ENCODE results near the gene KCNG1. TPM values are rescaled to one million over a fixed set of nuclear protein-coding genes. Genes with fewer than 3 reads are reported as not detected.
A peak's percentile ranks its signal among the peaks of the same experiment; 100 is the strongest.
"Not testable (repeated sequence)": the region's sequence is repeated elsewhere in the genome, so short reads cannot be mapped to it uniquely, and the experiment has no call there.

The KCNG1 gene
- total RNA-seq, 1 donor from 2014 or later = 3.6 TPM

- no peak overlapping the region for H3K4me3 Mint-ChIP-seq (ENCODE audit: unreplicated experiment)
- peaks cover 6% of the 10 kb centered on the region for H3K9me3 Mint-ChIP-seq (ENCODE audit: unreplicated experiment)
- TF ChIP-seq, protein P1, sequence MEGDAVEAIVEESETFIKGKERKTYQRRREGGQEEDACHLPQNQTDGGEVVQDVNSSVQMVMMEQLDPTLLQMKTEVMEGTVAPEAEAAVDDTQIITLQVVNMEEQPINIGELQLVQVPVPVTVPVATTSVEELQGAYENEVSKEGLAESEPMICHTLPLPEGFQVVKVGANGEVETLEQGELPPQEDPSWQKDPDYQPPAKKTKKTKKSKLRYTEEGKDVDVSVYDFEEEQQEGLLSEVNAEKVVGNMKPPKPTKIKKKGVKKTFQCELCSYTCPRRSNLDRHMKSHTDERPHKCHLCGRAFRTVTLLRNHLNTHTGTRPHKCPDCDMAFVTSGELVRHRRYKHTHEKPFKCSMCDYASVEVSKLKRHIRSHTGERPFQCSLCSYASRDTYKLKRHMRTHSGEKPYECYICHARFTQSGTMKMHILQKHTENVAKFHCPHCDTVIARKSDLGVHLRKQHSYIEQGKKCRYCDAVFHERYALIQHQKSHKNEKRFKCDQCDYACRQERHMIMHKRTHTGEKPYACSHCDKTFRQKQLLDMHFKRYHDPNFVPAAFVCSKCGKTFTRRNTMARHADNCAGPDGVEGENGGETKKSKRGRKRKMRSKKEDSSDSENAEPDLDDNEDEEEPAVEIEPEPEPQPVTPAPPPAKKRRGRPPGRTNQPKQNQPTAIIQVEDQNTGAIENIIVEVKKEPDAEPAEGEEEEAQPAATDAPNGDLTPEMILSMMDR (IDR thresholded peaks at IDR 0.05; ENCODE audit: partially characterized antibody, unreplicated experiment) = no peak
- H3K4me1 Mint-ChIP-seq (ENCODE audit: low read depth, unreplicated experiment) = peaks cover 11% of the 10 kb centered on the region
- H3K36me3 Mint-ChIP-seq (ENCODE audit: unreplicated experiment) = no peaks in the 10 kb centered on the region
- peaks cover 8% of the 10 kb centered on the region for H3K27me3 Mint-ChIP-seq (ENCODE audit: unreplicated experiment)
- no peak overlapping the region for H3K27ac Mint-ChIP-seq (ENCODE audit: unreplicated experiment)
- DNase-seq = no peak
Measured at GRCh38 chr20:50983321-50983720, 39.6 kb downstream of the KCNG1 start.

DNA sequence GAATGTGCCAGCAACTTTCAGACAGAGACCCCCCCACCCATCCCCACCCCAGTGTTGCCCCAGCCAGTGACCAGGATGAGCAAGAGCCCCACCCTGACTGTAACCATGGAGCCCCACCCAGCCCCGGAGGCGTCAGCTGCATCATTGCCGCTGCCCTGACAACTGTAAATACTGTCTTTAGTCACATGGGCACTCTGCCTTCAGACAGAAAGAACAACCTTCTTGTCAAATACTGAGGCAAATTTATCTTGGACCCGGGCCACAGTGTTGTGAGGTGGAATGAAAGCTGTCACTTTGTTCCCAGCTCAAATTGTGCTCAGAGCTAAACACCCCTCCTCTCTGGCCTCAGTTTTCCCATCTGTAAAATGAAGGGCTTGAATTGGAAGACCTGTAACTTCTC is 40.5 kb downstream of the KCNG1 start:
- Mint-ChIP-seq H3K4me3 (ENCODE audit: unreplicated experiment) (no peak overlapping the region), H3K36me3 (ENCODE audit: unreplicated experiment) (no peaks in the 10 kb centered on the region), H3K9me3 (ENCODE audit: unreplicated experiment) (peaks cover 7% of the 10 kb centered on the region), H3K27me3 (ENCODE audit: unreplicated experiment) (peaks cover 8% of the 10 kb centered on the region), H3K4me1 (ENCODE audit: low read depth, unreplicated experiment) (peaks cover 21% of the 10 kb centered on the region), H3K27ac (ENCODE audit: unreplicated experiment) (no peak overlapping the region)
- TF ChIP-seq, protein P1 (IDR thresholded peaks at IDR 0.05; ENCODE audit: partially characterized antibody, unreplicated experiment) = no peak
- DNase-seq = no peak

DNA sequence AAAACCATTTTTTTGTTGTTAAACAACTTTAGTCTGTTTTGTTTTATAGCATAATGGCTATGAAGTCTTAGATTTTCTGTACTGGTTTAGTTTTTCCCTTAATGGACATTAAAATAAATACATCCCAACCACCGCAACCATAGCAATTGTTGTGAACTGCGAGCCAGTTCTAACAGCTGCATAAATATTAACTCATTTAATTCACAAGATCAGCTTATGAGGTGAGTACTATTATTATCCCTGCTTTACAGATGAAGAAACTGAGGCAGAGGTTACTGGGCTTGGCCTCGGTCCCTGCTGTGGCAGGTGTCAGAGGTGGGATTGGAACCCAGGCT is 41.2 kb downstream of the KCNG1 start:
- H3K4me3 Mint-ChIP-seq (ENCODE audit: unreplicated experiment) = no peak overlapping the region
- H3K27ac Mint-ChIP-seq (ENCODE audit: unreplicated experiment) = no peak overlapping the region
- TF ChIP-seq, protein P1 (IDR thresholded peaks at IDR 0.05; ENCODE audit: partially characterized antibody, unreplicated experiment) = peak; percentile 54
- no peaks in the 10 kb centered on the region for H3K36me3 Mint-ChIP-seq (ENCODE audit: unreplicated experiment)
- DNase-seq = no peak
- H3K27me3 Mint-ChIP-seq (ENCODE audit: unreplicated experiment) = peaks cover 8% of the 10 kb centered on the region
- peaks cover 7% of the 10 kb centered on the region for H3K9me3 Mint-ChIP-seq (ENCODE audit: unreplicated experiment)
- peaks cover 23% of the 10 kb centered on the region for H3K4me1 Mint-ChIP-seq (ENCODE audit: low read depth, unreplicated experiment)

DNA sequence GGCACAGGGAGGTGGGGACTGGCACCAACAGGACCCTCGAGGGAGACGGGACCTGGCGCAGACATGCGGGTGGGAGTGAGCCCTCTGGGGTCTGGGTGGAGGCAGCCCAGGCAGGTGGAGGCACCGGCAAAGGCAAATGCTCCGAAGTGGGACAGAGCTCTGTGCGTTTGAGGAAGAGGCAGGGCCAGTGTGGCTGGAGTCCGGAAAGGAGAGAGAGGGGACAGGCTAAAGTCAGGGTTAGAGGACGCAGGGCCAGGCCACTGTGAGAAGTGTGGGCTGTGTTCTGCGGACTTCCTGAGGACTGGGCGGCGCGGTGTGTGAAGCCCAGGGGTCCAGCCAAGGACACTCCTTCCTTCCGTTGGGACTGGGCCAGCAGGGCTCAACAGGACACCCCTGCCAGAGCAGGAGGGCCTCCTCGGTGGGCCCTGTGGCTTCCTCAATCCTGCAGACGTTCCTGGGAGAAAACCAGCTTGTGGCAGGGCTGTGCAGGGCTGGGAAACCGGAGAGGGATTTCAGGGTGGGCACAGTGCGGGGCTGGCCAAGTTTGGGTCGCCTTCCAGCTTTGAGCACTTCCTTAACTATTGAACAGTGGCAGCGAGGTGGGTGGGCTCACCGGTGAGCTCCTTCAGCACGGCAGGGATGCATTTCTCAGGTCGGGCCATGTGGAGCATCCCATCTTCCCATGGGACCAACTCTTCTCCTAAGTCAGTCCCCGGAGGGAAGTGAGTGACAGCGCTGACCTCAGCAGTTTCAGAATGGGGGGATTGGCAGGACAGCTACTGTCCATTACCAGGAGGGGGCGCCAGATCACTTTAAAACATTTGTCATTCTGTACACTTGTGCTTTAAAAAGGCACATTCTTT is 41.8 kb downstream of the KCNG1 start:
- Mint-ChIP-seq H3K9me3 (ENCODE audit: unreplicated experiment) (peaks cover 7% of the 10 kb centered on the region), H3K27me3 (ENCODE audit: unreplicated experiment) (peaks cover 8% of the 10 kb centered on the region), H3K36me3 (ENCODE audit: unreplicated experiment) (no peaks in the 10 kb centered on the region), H3K4me3 (ENCODE audit: unreplicated experiment) (no peak overlapping the region), H3K27ac (ENCODE audit: unreplicated experiment) (no peak overlapping the region), H3K4me1 (ENCODE audit: low read depth, unreplicated experiment) (peaks cover 23% of the 10 kb centered on the region)
- DNase-seq = peak; percentile 72
- TF ChIP-seq, protein P1 (IDR thresholded peaks at IDR 0.05; ENCODE audit: partially characterized antibody, unreplicated experiment) = peak; percentile 95

DNA sequence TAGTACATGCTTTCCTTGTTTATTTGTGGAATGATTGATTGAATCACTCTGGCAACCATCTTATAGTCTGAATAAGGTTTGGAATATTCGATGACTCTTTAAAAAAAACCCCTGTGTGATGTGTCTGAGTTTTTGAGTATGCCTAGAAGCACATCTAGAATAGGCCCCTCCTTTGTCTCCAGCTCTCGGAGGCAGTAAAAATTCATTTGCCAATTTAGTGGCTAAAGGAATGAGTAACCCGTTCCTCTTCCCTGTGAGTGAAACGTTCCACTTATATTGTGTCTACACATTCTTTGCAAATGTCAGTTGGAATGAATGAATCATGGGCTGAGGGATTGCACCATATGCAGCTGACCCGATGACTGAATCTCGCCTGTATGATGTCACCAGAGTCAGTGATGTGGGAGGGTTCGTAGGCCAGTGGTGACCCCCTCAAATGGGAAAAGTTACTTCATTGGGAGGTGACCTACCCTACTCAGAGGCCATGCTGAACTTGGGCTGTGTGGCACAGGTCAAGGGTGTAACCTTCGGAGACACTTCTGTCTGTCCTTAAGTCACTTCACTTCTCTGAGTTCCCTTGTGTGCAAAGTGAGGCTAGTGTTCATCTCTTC is 42.7 kb downstream of the KCNG1 start:
- H3K9me3 Mint-ChIP-seq (ENCODE audit: unreplicated experiment) = peaks cover 7% of the 10 kb centered on the region
- peak overlapping the region; percentile 35 for H3K27ac Mint-ChIP-seq (ENCODE audit: unreplicated experiment)
- peaks cover 26% of the 10 kb centered on the region for H3K4me1 Mint-ChIP-seq (ENCODE audit: low read depth, unreplicated experiment)
- DNase-seq = no peak
- no peak overlapping the region for H3K4me3 Mint-ChIP-seq (ENCODE audit: unreplicated experiment)
- no peaks in the 10 kb centered on the region for H3K36me3 Mint-ChIP-seq (ENCODE audit: unreplicated experiment)
- peaks cover 10% of the 10 kb centered on the region for H3K27me3 Mint-ChIP-seq (ENCODE audit: unreplicated experiment)
- TF ChIP-seq, protein P1 (IDR thresholded peaks at IDR 0.05; ENCODE audit: partially characterized antibody, unreplicated experiment) = no peak

- Mint-ChIP-seq H3K4me3 (ENCODE audit: unreplicated experiment) (peak overlapping the region; percentile 59), H3K4me1 (ENCODE audit: low read depth, unreplicated experiment) (peaks cover 26% of the 10 kb centered on the region), H3K27ac (ENCODE audit: unreplicated experiment) (peak overlapping the region; percentile 92)
- DNase-seq; H3K36me3 Mint-ChIP-seq (ENCODE audit: unreplicated experiment); H3K27me3 Mint-ChIP-seq (ENCODE audit: unreplicated experiment); H3K9me3 Mint-ChIP-seq (ENCODE audit: unreplicated experiment): not testable (repeated sequence)
Measured at GRCh38 chr20:50978533-50978932, 44.4 kb downstream of the KCNG1 start.

Data from glutamatergic neuron (in vitro differentiated cells).